ENCODE measurements around the gene CTAG2. TPM values are rescaled to one million over a fixed set of nuclear protein-coding genes. Genes with fewer than 3 reads are reported as not detected.

The CTAG2 gene
- total and polyA plus RNA-seq, 8 donors, result not detected

- intact Hi-C loops (cut with DNase I), result no loop called here
- Histone ChIP-seq H3K27ac (no peak overlapping the region), H3K4me3 (no peak overlapping the region), H3K27me3 (no peaks in the 10 kb centered on the region), H3K36me3 (no peaks in the 10 kb centered on the region), H3K4me1 (no peaks in the 10 kb centered on the region), H3K9me3 (no peaks in the 10 kb centered on the region)
- DNase-seq, result no peak
- no peak for ATAC-seq
- no peak for TF ChIP-seq CTCF (IDR thresholded peaks at IDR 0.05)
Observed at GRCh38 chrX:154653048-154653401, 354 bp downstream of the CTAG2 start.

GRCh38 chrX:154652311-154653047 is 900 bp downstream of the CTAG2 start:
- H3K27me3 ChIP-seq, result no peaks in the 10 kb centered on the region
- no peaks in the 10 kb centered on the region for H3K9me3 ChIP-seq
- no peak for TF ChIP-seq CTCF (IDR thresholded peaks at IDR 0.05)
- no peaks in the 10 kb centered on the region for H3K4me1 ChIP-seq
- DNase-seq, result no peak
- intact Hi-C loops (cut with DNase I), result no loop called here
- no peak for ATAC-seq
- H3K27ac ChIP-seq, result no peak overlapping the region
- no peaks in the 10 kb centered on the region for H3K36me3 ChIP-seq
- no peak overlapping the region for H3K4me3 ChIP-seq

GRCh38 chrX:154650221-154650510 is 3.2 kb downstream of the CTAG2 start:
- H3K9me3 ChIP-seq, result no peaks in the 10 kb centered on the region
- H3K4me3 ChIP-seq, result no peak overlapping the region
- no peak for DNase-seq
- no peaks in the 10 kb centered on the region for H3K4me1 ChIP-seq
- H3K36me3 ChIP-seq, result no peaks in the 10 kb centered on the region
- no peak for ATAC-seq
- no peaks in the 10 kb centered on the region for H3K27me3 ChIP-seq
- intact Hi-C loops (cut with DNase I), result no loop called here
- no peak overlapping the region for H3K27ac ChIP-seq
- no peak for TF ChIP-seq CTCF (IDR thresholded peaks at IDR 0.05)

GRCh38 chrX:154649503-154650220 is 3.7 kb downstream of the CTAG2 start:
- no peak for DNase-seq

More at GRCh38 chrX:154649503-154650220, 3.7 kb downstream of the CTAG2 start:
- H3K27me3 ChIP-seq, result no peaks in the 10 kb centered on the region
- ATAC-seq, result no peak
- intact Hi-C loops (cut with DNase I), result no loop called here
- no peak for TF ChIP-seq CTCF (IDR thresholded peaks at IDR 0.05)
- no peaks in the 10 kb centered on the region for H3K4me1 ChIP-seq
- no peaks in the 10 kb centered on the region for H3K36me3 ChIP-seq
- H3K27ac ChIP-seq, result no peak overlapping the region
- no peak overlapping the region for H3K4me3 ChIP-seq
- no peaks in the 10 kb centered on the region for H3K9me3 ChIP-seq

All from left lung (tissue), 10 donors.